GF-D8 (cell line): ENCODE measurements around the gene COL9A3.

Source experiments
- DNase-seq: peaks from one replicate; lab custom pipeline; 2025; lab: John Stamatoyannopoulos, UW

The COL9A3 gene

DNA sequence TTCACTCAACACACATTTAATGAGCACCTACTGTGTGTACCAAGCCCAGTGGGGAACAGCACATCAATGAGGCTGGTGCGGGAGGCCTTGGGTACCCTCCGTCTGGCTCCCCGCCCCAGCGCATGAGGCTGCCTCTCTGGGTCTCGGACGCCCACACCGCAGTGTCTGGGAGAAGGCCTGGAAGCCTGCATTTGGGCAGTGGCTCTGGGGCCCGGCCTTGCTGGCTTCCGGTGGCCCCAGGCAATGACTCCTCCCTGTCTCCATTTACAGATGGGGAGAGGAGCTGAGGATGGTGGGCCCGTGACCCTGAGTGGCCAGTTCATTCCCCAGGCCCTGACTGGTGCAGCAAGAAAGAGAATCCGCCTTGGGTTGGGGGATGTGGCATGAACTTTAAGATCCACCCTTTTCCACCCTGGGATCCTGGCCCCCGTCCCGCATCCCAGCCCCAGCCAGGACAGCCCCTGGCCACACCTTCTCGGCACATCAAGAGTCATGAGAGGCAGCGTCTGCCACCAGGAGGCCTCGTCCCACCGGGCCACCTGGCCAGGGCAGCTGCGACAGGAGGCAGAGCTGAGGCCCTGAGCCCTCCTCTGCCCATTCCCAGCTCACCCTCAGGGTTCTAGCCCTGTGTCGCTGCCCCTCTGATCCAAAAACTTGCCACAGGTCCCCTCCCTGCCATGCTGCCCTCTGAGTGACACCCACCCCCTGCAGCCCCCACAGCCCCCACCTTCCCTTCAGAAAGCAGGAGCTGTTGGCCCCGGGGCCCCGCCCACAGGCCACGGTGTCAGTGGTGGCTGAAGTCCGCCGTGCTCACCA, 38.0 kb upstream of the COL9A3 start:
- no peak for DNase-seq

DNA sequence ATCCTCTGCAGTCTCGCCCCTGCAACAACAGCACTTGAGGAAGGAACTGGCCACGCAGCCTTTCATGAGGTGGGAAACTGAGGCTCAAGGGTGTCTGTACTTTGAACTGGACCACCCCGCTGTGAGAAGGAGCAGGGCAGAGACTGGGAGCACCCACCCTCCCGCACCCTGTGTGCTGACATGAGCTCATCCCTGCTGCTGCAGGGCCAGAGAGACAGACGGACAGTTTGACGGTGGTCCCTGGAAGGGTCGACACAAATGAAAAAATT, 37.5 kb upstream of the COL9A3 start:
- DNase-seq, result no peak

DNA sequence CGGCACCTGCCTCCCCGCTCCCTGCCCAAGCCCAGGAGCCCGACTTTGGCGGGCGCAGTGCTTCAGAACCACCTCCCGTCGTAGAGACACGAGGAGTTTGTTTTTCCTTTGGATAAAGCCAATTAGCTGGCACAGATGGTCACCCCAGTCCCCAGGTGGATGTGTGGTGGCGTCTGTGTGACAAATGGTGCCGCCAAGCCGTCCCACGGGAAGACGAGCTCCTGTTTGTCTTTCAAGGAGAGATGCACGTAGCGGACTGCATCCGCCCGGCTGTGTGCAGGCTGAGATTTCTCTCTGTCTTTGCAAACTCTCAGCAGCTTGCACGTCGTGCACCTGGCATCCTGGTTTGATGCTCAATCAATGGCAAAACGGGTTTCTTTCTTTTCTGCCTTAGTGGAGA, 36.6 kb upstream of the COL9A3 start:
- DNase-seq, result no peak

DNA sequence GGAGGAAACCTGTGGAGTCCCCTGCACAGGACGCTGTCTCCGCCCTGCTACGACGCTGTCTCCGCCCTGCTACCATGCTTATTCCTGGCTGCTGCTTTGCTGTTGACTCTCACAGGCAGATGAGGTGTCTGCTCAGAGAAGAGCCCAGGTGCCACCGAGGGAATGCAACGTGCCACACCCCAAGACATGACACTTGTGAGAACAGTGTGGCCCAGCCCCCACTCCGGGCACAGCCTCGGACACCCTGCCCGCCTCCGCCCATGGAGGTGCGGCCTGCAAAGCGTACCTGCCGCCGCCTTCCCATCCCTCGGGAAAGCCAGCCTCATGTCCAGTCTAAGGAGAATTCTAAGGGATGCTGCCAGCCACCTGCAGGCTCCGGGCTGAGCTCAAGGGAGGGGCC, 36.2 kb upstream of the COL9A3 start:
- DNase-seq, result no peak

DNA sequence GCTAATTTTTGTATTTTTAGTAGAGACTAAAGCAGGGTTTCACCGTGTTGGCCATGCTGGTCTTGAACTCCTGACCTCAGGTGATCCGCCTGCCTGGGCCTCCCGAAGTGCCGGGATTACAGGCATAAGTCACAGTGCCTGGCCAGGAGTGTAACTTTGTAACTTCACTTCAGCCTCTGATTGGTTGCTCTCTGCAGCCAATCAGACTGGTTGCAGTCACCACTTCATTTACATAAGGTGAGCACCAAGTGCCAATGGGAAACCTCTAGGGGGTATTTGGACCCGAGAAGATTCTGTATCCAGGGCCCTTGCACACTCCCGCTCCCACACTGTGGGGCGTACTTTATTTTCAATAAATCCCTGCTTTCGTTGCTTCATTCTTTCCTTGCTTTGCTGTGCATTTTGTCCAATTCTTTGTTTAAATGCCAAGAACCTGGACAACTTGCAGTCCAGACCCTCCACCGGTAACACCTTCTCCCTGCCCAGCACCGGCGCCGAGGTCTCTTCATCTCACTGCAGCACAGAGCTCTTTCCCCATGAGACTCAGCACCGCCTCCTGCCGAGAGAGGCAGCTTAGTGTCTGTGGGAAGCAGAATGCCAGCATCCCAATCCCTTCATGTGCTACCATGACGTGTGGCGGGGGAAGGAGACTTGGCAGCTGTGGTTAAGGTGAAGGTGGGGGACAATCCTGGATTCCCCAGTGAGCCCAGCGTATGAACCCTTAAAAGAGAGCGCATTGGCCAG, 34.5 kb upstream of the COL9A3 start:
- no peak for DNase-seq

DNA sequence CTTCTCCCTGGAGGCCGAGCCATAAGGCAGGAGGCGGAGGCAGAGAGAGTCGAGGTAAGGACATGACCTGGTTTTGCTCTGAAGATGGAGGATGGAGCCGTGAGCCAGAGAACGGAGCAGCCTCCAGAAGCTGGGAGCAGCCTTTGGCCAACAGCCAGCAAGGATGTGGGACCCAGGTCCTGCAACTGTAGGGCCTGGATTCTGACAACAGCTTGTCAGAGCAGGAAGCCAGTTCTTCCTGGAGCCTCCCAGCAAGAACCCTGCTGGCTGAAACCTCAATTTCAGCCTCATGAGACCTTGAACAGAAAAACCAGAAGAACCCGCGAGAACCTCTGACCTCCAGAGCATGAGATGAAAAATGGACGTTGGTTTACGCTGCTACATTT, 34.0 kb upstream of the COL9A3 start:
- DNase-seq, result no peak

DNA sequence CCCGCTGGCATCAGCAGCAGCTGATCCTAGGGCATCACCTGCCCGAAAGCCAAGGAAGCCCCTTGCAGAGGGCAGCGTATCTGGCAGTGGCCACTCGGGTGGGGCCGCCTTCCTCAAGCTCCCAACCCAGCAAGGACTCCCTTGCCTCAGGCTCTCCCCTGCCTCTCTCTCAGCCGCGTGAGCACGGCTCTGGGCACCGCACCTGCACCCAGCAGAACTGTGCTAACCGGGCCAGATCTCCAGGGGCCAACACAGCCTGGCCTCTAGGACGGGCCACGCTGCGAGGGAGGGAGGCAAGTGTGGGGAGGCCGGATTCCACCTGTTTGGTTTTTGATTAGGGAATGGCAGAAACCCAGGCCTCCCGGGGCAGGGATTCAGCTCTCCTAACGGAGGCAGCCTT, 32.4 kb upstream of the COL9A3 start:
- DNase-seq, result no peak

DNA sequence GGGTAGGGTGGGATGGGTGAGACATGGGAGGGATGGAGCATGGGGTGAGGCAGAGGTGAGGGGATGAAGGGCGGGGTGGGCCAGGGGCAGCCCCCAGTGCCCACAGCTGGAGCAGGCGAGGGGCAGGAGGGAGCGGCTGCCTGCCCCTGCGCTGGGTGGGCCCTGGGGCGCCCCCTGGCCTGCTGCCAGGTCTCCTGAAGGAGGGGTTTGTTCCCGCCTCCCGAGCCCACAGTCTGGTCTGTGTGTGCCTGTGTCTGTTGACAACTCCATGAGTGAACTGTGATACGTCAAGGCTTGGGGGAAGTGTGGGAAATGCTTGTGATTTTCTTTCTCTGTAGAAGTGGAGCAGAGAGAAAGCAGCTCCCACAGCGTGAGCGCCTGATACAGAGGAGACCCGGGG, 31.5 kb upstream of the COL9A3 start:
- DNase-seq, result no peak

DNA sequence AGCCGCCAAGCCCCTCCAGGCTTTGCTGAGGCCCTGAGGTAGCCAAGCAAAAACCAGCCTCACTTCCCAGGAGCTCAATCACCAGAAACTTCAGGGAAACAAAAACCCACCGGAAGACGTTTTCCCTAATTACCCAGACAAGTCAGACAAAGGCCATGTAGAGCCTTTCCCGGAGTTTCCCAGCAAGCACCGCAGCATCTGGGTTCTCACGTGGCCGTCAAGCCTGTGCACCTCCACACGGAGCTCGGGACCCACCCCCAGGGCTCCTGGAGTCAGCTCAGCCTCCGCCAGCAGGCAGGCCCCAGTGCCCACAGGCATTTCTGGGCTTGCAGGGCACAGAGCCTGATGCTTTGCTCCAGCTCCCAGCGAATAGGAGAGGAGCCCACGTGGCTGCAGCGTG, 30.7 kb upstream of the COL9A3 start:
- DNase-seq, result no peak

DNA sequence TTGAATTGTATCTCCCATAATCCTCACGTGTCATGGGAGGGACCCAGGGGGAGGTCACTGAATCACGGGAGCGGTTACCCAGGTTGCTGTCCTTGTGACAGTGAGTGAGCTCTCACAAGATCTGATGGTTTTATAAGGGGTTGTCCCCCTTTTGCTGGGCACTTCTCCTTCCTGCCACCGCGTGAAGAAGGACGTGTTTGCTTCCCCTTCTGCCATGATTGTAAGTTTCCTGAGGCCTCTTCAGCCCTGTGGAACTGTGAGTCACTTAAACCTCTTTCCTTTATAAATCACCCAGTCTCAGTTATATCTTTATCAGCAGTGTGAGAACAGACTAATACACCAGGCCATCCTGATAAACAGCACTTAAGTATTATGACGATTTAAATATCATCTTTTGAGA, 29.5 kb upstream of the COL9A3 start:
- no peak for DNase-seq

DNA sequence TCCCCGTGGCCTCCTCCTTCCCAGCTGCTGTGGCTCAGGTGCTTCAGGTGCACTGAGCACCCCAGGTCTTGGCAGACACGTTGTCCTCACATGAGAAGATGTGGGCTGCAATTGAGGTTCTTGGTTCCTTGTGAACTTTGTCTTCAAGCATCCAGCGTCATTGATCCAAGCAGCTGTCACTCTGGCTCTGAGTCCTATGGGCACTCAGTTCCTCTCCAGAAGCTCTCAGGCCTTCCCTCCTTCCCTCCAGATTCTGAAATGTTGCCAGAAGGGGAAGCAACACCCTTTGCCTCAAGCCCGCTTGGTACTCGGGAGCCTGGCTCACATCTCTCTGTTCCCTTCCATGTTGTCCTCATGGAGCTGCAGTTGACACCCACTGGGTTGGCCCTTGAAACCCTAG, 29.0 kb upstream of the COL9A3 start:
- no peak for DNase-seq

DNA sequence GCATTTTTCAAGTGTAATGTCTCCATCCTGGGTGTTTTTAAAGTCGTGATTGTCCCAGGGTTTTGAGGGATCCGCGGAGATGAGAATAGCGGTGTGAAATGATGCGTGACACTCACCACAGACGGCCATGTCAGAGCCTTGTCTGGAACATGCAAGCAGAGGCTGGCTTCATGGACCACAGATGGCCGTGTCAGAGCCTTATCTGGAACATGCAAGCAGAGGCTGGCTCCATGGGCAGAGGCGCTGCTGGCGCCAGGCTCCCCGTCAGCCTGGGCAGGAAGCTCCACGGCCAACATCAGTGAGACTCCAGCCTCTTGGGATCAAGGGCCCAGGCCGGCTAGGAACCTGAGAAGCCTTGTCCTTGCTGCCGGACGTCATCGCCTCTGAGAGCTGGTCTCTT, 28.2 kb upstream of the COL9A3 start:
- no peak for DNase-seq

DNA sequence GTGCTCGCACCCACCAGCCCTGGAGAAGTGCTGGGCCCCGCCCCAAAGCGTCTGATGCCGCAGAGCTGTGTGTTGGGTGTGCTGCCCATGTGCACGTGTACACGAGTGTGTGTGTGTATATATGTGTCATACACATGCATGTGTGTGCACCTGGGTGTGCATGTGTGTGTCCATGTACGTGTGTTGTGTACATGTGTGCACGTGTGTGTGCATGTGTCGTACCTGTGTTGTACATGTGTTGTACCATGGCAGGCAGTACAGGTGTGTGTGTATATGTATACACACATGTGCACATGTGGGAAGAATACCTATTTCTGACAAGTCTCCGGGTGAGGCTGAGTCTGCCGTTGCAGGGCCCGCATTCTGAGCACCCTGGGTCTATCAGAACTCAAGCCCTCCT, 26.8 kb upstream of the COL9A3 start:
- no peak for DNase-seq

DNA sequence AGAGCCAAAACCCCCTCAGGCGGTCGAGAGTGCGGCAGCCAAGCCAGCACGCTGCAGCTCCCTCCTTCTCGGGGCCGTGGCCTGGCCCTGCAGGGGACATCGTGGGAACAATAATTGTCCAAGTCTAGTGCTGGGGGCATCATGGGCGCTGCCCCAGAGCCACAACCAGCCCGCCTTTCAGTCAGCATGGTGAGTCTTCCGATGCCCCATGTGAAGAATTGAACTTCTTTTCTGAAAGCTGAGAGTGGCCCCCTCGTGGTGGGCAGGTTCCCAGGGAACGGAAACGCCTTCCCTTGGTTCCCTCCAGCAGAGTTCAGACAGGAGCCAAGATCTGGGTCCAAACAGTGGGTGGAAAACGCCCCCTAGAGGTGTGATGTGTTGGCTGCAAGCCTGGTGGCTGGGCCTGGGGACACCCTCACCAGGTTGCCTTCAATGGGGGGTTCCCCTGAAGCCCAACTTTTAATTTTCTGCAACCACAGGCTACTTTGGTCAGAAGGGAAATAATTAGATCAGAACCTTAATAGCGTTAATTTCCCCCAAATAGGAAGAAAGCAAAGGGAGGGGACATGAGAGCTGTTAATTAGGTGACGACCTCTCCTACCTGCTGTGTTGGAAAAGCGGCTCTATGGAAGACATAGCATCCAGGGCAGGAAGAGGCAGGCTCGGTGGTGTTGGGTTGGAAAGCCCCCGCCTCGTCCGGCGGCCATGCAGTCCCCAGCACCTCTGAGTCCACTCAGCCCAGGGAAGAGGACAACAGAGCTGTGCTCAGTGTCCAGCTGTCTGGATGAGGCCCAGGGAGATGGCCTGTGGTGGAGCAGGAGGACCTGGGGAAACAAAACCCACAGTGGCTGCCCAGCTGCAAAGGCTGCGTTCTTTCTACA, 25.3 kb upstream of the COL9A3 start:
- peak; percentile 70 for DNase-seq

DNA sequence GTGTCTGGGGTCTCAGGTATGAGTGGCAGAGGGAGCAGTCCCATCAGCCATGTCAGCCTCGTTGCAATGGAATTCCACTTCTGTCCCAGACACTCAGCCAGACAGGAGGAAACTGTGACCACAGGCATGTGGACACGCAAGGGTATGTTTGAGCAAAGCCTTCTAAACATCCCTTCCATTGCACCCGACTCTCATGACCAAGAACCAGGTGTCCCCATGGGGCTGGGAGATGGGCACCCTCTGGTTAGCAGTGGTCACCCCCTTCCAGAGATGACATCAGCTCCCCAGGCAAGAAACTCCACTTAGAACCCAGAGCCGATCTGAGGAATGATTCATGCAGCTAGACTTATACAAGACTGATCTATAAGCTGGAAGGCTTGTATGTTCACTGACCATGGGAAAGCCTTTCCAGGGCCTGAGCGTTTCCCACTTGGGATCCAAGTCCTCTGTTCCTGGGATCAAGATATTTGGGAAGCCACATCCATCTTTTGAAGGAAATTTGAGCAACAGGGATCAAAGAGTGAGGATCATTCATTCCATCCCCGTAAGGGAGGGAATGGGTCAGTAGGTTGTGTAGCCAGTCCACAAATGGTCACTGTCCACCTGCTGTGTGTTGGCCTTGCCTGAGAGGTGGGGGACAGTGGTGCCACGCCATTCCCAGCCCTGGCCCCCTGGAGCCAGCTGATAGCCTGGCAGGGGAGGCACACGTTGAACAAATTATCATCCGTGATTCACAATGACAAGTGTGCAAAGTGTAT, 24.5 kb upstream of the COL9A3 start:
- DNase-seq, result no peak

DNA sequence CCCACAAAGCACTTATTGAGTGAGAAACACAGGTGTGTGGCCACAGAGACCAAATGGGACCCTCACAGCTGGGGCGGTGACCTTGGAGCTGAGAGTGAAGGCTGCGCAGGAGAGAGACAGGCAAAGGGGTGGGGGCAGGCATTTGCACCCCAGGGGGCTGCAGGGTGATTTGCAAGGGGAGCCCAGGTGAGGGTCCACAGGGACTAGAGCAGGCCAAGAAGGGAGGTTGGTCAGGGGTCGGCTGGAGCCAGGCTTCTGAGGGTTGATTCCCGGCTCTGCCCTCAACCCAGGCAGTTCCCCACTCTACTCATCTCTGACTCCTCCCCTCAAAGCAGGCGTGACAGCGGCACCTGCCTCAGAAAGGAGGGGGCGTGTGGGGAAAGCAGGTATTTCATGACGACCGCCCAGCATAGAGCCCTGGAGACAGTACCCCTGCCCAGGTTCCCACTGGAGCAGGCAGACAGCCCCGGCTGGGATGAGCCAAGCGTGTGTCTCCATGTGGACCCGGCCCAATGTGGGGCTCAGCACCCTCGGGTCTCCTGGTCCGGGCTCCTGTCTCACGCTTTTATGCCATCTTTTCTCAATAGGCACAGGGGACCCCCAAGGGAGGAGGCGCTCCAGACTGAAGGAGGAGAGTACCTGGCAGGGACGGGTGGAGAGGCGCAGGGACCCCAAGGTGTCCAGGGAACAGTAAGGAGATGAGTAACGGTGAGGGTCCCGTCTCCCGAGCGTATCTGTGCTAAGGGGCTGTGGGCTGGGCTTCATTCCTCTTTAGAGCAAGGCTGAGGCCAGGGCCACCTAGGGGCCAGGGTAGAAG, 23.7 kb upstream of the COL9A3 start:
- no peak for DNase-seq

DNA sequence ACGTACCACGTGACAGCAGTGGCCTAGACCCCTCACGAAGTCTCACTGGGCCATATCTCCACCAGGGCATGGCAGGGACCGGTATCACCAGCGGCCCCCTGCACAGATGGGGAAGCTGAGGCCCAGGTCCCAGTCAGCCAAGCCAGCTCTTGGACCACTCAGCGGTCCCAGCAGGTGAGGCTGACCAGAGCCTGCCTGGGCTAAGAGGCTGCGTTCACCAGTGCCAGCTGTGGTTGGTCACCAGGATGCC, 23.2 kb upstream of the COL9A3 start:
- DNase-seq, result no peak

DNA sequence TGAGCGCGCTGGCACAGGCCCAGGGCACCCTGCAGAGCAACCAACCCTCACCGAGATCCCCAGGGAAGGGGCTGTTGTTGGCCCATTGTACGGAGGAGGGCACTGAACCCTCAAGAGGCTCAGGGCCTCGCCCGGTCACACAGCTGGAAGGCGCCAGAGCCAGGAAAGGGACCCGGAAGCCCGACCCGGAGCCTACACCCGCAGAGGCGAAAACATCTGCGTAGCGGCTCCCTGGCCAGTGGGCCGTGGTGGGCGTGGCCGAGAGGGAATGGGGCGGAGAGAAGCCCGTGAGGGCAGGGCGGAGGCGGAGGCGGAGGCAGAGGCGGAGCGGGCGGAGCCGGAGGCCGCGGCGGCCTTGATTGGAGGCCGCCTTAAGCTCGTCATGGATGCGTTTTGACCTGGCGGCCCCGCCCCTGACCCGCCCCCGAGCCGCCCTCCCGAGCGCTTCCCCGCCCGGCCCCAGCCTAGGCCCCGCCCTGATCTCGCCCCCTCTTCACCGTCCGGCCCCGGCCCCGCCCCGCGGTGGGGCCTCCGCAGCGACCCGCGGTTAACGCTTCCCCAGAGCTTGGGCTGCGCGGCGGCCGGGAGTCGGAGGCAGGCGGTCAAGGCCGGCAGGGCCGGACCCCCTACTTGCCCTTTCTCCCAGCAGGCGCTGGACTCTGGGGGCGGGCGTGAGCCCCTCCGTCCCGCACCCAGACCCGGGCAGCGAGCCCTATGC, 22.7 kb upstream of the COL9A3 start:
- peak; percentile 91 for DNase-seq

DNA sequence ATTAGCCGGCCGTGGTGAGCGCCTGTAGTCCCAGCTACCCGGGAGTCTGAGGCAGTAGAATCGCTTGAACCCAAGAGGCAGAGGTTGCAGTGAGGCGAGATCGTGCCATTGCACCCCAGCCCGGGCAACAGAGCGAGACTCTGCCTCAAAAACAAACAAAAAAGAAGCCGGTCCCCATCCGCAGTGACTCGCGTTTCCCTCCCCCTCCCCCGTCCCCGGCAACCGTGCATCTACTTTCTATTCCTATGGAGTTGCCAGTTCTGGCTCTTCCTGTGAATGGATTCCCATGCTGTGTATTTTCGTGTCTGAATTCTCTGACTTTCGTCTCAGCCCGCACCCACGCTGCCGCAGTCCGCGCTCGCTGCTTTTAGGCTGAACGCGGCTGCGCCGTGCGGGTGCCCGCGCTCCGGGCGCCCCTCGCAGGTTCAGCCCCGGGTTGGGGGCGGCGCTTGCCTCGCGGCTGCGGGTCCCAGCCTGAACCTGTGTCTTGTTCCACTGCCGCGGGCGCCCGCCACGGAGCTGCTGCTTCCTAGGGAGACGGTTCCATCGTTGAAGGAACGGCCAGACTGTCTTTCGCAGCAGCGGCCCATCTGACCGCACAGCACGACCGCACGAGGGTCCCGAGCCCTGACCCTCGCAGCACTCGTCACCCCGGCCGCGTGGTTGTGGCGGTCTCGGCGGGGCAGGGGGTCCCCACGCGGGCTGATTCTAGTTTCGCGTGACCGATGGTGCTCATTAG, 21.7 kb upstream of the COL9A3 start:
- DNase-seq, result peak; percentile 55
